ENCODE results near the gene ATP8A1.
A peak's percentile ranks its signal among the peaks of the same experiment; 100 is the strongest.

Gene ATP8A1

DNA sequence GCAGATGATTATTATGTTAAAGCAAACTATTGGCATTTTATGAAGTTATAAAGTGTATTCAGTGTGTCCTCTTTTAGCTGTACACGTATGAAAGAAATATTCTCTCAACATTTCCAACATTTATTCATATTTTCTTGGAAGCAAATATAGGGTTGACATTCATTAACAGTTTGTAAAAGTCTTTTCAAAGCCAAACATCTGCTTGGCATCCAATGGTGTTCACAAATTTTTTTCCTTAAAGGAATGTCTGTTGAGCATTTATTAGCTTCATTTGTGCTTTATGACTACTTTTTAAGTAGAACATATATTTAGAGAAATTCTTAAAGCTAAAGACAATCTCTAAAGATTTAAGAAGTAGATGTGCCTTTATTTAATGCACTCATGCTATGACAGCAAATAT, 176.6 kb downstream of the ATP8A1 start:
- Histone ChIP-seq H3K9me3 (ENCODE audit: insufficient read depth, low read length) (no peaks in the 10 kb centered on the region), H3K36me3 (replicated peaks; ENCODE audit: low read depth, low read length) (peaks cover 3% of the 10 kb centered on the region), H3K27me3 (ENCODE audit: low read depth, low read length) (no peaks in the 10 kb centered on the region), H3K27ac (ENCODE audit: low read length) (no peak overlapping the region), H4K20me1 (ENCODE audit: insufficient read depth, low read length) (no peaks in the 10 kb centered on the region), H3K4me3 (ENCODE audit: low read length) (no peak overlapping the region), H3K9ac (ENCODE audit: low read length) (no peak overlapping the region), H3K4me1 (ENCODE audit: low read length) (peaks cover 38% of the 10 kb centered on the region), H2AFZ (ENCODE audit: low read depth, low read length) (no peak overlapping the region), H3K4me2 (ENCODE audit: low read length) (no peak overlapping the region), H3K79me2 (ENCODE audit: low read length) (no peaks in the 10 kb centered on the region)
- no peak for TF ChIP-seq EZH2phosphoT487 (IDR thresholded peaks at IDR 0.05; ENCODE audit: low read depth)
- TF ChIP-seq, protein P1, sequence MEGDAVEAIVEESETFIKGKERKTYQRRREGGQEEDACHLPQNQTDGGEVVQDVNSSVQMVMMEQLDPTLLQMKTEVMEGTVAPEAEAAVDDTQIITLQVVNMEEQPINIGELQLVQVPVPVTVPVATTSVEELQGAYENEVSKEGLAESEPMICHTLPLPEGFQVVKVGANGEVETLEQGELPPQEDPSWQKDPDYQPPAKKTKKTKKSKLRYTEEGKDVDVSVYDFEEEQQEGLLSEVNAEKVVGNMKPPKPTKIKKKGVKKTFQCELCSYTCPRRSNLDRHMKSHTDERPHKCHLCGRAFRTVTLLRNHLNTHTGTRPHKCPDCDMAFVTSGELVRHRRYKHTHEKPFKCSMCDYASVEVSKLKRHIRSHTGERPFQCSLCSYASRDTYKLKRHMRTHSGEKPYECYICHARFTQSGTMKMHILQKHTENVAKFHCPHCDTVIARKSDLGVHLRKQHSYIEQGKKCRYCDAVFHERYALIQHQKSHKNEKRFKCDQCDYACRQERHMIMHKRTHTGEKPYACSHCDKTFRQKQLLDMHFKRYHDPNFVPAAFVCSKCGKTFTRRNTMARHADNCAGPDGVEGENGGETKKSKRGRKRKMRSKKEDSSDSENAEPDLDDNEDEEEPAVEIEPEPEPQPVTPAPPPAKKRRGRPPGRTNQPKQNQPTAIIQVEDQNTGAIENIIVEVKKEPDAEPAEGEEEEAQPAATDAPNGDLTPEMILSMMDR (IDR thresholded peaks at IDR 0.05; ENCODE audit: low read depth, low read length), result no peak

DNA sequence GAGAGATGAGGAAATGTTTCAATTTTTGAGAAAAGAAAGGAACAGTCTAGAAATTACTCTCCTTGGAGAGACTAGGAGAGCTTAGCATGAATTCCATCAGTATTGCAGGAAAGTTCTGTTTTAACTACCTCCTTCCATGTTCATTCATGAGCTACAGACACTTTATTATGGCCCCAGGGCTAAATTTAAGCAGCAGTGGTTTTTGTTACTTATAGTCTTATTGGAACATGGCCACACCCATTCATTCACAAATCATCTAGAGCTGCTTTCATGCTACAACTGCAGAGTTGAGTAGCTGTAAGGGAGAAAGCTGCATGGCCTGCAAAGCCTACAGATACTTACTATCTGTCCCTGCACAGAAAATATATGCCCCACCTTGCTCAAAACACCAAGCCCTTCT, 178.0 kb downstream of the ATP8A1 start:
- Histone ChIP-seq H3K36me3 (replicated peaks; ENCODE audit: low read depth, low read length) (peaks cover 3% of the 10 kb centered on the region), H3K4me1 (ENCODE audit: low read length) (peaks cover 38% of the 10 kb centered on the region), H3K9ac (ENCODE audit: low read length) (no peak overlapping the region)

DNA sequence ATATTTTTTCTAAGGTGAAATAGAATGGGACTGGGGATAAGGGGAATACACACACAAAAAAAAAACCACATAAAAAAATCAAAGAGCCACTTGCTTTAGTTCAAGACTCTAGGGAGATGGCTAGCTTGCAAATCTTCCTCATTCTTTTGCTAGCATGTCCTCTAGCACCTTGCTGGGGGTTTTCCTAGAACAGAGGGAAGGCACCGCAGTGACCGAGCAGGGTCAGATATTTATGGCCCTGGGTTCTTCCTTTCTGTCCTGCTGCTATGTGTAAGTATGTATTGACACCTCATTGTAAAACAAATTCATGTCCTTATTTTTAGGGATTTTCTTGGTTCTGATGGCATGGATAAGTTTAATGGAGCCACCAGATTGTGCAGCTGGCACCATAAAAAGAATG, 178.4 kb downstream of the ATP8A1 start:
- H3K4me2 ChIP-seq (ENCODE audit: low read length), result no peak overlapping the region
- TF ChIP-seq, protein P1 (IDR thresholded peaks at IDR 0.05; ENCODE audit: low read depth, low read length), result no peak
- no peak for TF ChIP-seq EZH2phosphoT487 (IDR thresholded peaks at IDR 0.05; ENCODE audit: low read depth)
- H3K9ac ChIP-seq (ENCODE audit: low read length), result no peak overlapping the region
- H3K36me3 ChIP-seq (replicated peaks; ENCODE audit: low read depth, low read length), result no peaks in the 10 kb centered on the region
- no peaks in the 10 kb centered on the region for H3K27me3 ChIP-seq (ENCODE audit: low read depth, low read length)
- no peak overlapping the region for H3K27ac ChIP-seq (ENCODE audit: low read length)
- H3K9me3 ChIP-seq (ENCODE audit: insufficient read depth, low read length), result no peaks in the 10 kb centered on the region
- peaks cover 34% of the 10 kb centered on the region for H3K4me1 ChIP-seq (ENCODE audit: low read length)
- H2AFZ ChIP-seq (ENCODE audit: low read depth, low read length), result no peak overlapping the region
- no peaks in the 10 kb centered on the region for H4K20me1 ChIP-seq (ENCODE audit: insufficient read depth, low read length)
- no peaks in the 10 kb centered on the region for H3K79me2 ChIP-seq (ENCODE audit: low read length)
- no peak overlapping the region for H3K4me3 ChIP-seq (ENCODE audit: low read length)

More for the DNA sequence above, 178.0 kb downstream of the ATP8A1 start:
- H4K20me1 ChIP-seq (ENCODE audit: insufficient read depth, low read length), result no peaks in the 10 kb centered on the region
- H3K27me3 ChIP-seq (ENCODE audit: low read depth, low read length), result no peaks in the 10 kb centered on the region
- H2AFZ ChIP-seq (ENCODE audit: low read depth, low read length), result no peak overlapping the region
- H3K79me2 ChIP-seq (ENCODE audit: low read length), result no peaks in the 10 kb centered on the region
- H3K9me3 ChIP-seq (ENCODE audit: insufficient read depth, low read length), result no peaks in the 10 kb centered on the region
- TF ChIP-seq EZH2phosphoT487 (IDR thresholded peaks at IDR 0.05; ENCODE audit: low read depth), result no peak
- TF ChIP-seq, protein P1 (IDR thresholded peaks at IDR 0.05; ENCODE audit: low read depth, low read length), result no peak
- H3K27ac ChIP-seq (ENCODE audit: low read length), result no peak overlapping the region; the same call in 1 of the 2 replicates
- H3K4me2 ChIP-seq (ENCODE audit: low read length), result no peak overlapping the region
- no peak overlapping the region for H3K4me3 ChIP-seq (ENCODE audit: low read length)

DNA sequence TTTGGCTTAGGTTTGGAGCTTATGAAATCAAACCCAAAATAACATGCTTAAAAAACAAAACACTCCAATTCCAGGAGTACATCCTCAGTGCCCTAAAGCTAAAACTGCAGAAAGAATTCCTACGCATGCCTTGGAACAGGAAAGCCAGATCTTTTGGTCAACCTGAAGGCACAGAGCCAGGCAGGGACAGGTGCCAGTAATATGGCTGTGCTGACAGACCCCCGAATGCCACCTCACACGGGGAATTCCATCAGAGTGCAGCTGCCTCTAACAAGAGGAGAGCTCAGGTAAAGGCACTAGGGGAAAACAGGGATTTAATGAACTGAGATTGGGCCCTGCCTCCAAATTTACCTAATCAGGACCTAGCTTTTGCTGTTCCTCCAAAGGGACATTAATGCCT, 182.5 kb downstream of the ATP8A1 start:
- no peak overlapping the region for H3K9ac ChIP-seq (ENCODE audit: low read length)
- peak overlapping the region; percentile 11; the same call in 1 of the 2 replicates for H3K4me2 ChIP-seq (ENCODE audit: low read length)
- H3K27me3 ChIP-seq (ENCODE audit: low read depth, low read length), result no peaks in the 10 kb centered on the region
- H3K9me3 ChIP-seq (ENCODE audit: insufficient read depth, low read length), result no peaks in the 10 kb centered on the region
- H2AFZ ChIP-seq (ENCODE audit: low read depth, low read length), result no peak overlapping the region
- H3K4me1 ChIP-seq (ENCODE audit: low read length), result peaks cover 27% of the 10 kb centered on the region
- H3K4me3 ChIP-seq (ENCODE audit: low read length), result no peak overlapping the region
- no peak overlapping the region for H3K27ac ChIP-seq (ENCODE audit: low read length)
- H3K36me3 ChIP-seq (replicated peaks; ENCODE audit: low read depth, low read length), result no peaks in the 10 kb centered on the region
- TF ChIP-seq, protein P1 (IDR thresholded peaks at IDR 0.05; ENCODE audit: low read depth, low read length), result no peak
- TF ChIP-seq EZH2phosphoT487 (IDR thresholded peaks at IDR 0.05; ENCODE audit: low read depth), result no peak
- no peaks in the 10 kb centered on the region for H4K20me1 ChIP-seq (ENCODE audit: insufficient read depth, low read length)
- H3K79me2 ChIP-seq (ENCODE audit: low read length), result no peaks in the 10 kb centered on the region

All from OCI-LY3 (cell line).